GM12878 (cell line): ENCODE measurements around the gene APLP2. TPM values are rescaled to one million over a fixed set of nuclear protein-coding genes. Genes with fewer than 3 reads are reported as not detected.
A peak's percentile ranks its signal among the peaks of the same experiment; 100 is the strongest.

Experiments used
- ATAC-seq: fragments of 200-7000 bp; cut with Tn5 transposase; 3 replicates; pipeline ENCODE4 v1.9.1; 2020; ENCODE audit warnings: mild to moderate bottlenecking, moderate library complexity
- BruUV-seq: library from RNA; stranded (reverse); fragments of 400-500 nt; replicated peaks from 2 replicates; lab custom pipeline; 2021; lab: Mats Ljungman, UMichigan
- CTCF ChIA-PET: fragments of 300-600 bp; sonication (Branson Sonifier 250); formaldehyde crosslinking; extraction: SDS; loops from one replicate; lab custom pipeline; 2021; ENCODE audit warnings: inconsistent platforms; lab: Yijun Ruan, JAX
- POLR2A ChIA-PET: fragments of 350-600 bp; formaldehyde crosslinking; extraction: SDS; loops from one replicate; lab custom pipeline; 2021; ENCODE audit warnings: inconsistent platforms; lab: Charles Lee
- RAD21 ChIA-PET: fragments of 300-600 bp; sonication (Branson Sonifier 250); formaldehyde crosslinking; loops from one replicate; lab custom pipeline; 2023; ENCODE audit warnings: antibody characterized with exemption; ENCODE audit not compliant: unreplicated experiment; lab: Charles Lee
- SMC1A ChIA-PET: fragments of 300-600 bp; sonication (Branson Sonifier 250); formaldehyde crosslinking; loops from one replicate; lab custom pipeline; 2023; ENCODE audit not compliant: unreplicated experiment, uncharacterized antibody; lab: Charles Lee
- DNase-seq: peaks from one replicate; pipeline ENCODE4 v3.0.0-alpha.2; 2011; ENCODE audit warnings: low read depth, low spot score
- FAIRE-seq: peaks from 3 replicates; lab custom pipeline; 2011; peaks lifted over from hg19 to GRCh38; lab: Jason Lieb, UNC
- H2AFZ ChIP-seq: 2 replicates; pipeline ENCODE4 v1.6.0; 2011; ENCODE audit warnings: low read depth, low read length, control low read depth; ENCODE audit not compliant: control insufficient read depth
- H3K27ac ChIP-seq: 2 replicates; pipeline ENCODE4 v1.5.1; 2011; ENCODE audit warnings: control low read depth; ENCODE audit not compliant: control insufficient read depth, insufficient read depth
- H3K27me3 ChIP-seq, 2 experiments: replicated peaks in 1 of 2; 2 replicates each; pipeline versions ENCODE4 v1.6.0 to v1.6.1; 2011; ENCODE audit warnings: low read length in 1 of 2; ENCODE audit not compliant: control insufficient read depth in 2 of 2, insufficient read depth in 2 of 2
- H3K36me3 ChIP-seq, 2 experiments: 2 replicates each; pipeline ENCODE4 v1.5.1; 2011; ENCODE audit warnings: low read length in 1 of 2; ENCODE audit not compliant: control insufficient read depth in 2 of 2, insufficient read depth in 2 of 2
- H3K4me1 ChIP-seq: 2 replicates; pipeline ENCODE4 v1.6.1; 2011; ENCODE audit warnings: mild to moderate bottlenecking, low read length, moderate library complexity, mixed read lengths; ENCODE audit not compliant: control insufficient read depth, insufficient read depth
- H3K4me2 ChIP-seq: 2 replicates; pipeline ENCODE4 v1.6.0; 2011; ENCODE audit warnings: control low read depth; ENCODE audit not compliant: control insufficient read depth, insufficient read depth
- H3K4me3 ChIP-seq: fragments of 200-600 bp; sonication (generic); 2 replicates; pipeline ENCODE4 v1.5.1; 2016
- H3K79me2 ChIP-seq: 2 replicates; pipeline ENCODE4 v1.6.0; 2011; ENCODE audit warnings: low read length; ENCODE audit not compliant: control insufficient read depth, insufficient read depth
- H3K9ac ChIP-seq: 2 replicates; pipeline ENCODE4 v1.8.0; 2011; ENCODE audit warnings: low read length, control low read depth, mixed read lengths; ENCODE audit not compliant: control insufficient read depth, insufficient read depth
- H3K9me3 ChIP-seq: replicated peaks from 3 replicates; pipeline ENCODE4 v1.5.1; 2011; ENCODE audit warnings: mild to moderate bottlenecking, low read length; ENCODE audit not compliant: control insufficient read depth, insufficient read depth
- H4K20me1 ChIP-seq: 2 replicates; pipeline ENCODE4 v1.6.0; 2011; ENCODE audit not compliant: control insufficient read depth, insufficient read depth
- CHD4 ChIP-seq: fragments of 200-600 bp; sonication (generic); IDR thresholded peaks from 2 replicates; pipeline ENCODE4 v1.6.1; 2016; ENCODE audit warnings: mild to moderate bottlenecking
- CREM ChIP-seq: IDR thresholded peaks from 2 replicates; pipeline ENCODE4 v1.6.1; 2014; ENCODE audit warnings: antibody characterized with exemption, low read depth
- DPF2 ChIP-seq: fragments of 450-650 bp; IDR thresholded peaks from 2 replicates; pipeline ENCODE4 v1.6.1; 2017; ENCODE audit warnings: mild to moderate bottlenecking
- E2F8 ChIP-seq: fragments of 450-650 bp; IDR thresholded peaks from 2 replicates; pipeline ENCODE4 v1.6.1; 2018; ENCODE audit warnings: mild to moderate bottlenecking, low read depth, moderate library complexity; ENCODE audit not compliant: partially characterized antibody
- ELK1 ChIP-seq: IDR thresholded peaks from 2 replicates; pipeline ENCODE4 v1.6.1; 2012; ENCODE audit warnings: low read depth, low read length, improper control_type of control experiment
- ETV6 ChIP-seq, 2 experiments: fragments of 450-650 bp in 1 of 2; IDR thresholded peaks in 1 of 2; conservative IDR thresholded peaks in 1 of 2; 2 replicates each; pipeline ENCODE4 v1.6.1; 2014; ENCODE audit warnings: antibody characterized with exemption in 1 of 2, borderline replicate concordance in 1 of 2, low read depth in 1 of 2, mild to moderate bottlenecking in 1 of 2, moderate library complexity in 1 of 2
- GABPA ChIP-seq: IDR thresholded peaks from 2 replicates; pipeline ENCODE4 v1.6.1; 2014; ENCODE audit warnings: antibody characterized with exemption, low read depth, mild to moderate bottlenecking, inconsistent platforms
- HDGF ChIP-seq: fragments of 450-650 bp; IDR thresholded peaks from 2 replicates; pipeline ENCODE4 v1.6.1; 2016; ENCODE audit warnings: antibody characterized with exemption
- NBN ChIP-seq: fragments of 450-650 bp; IDR thresholded peaks from 2 replicates; pipeline ENCODE4 v1.6.1; 2016
- NR2C1 ChIP-seq: fragments of 450-650 bp; IDR thresholded peaks from 2 replicates; pipeline ENCODE4 v1.6.1; 2017; ENCODE audit warnings: antibody characterized with exemption, mild to moderate bottlenecking, moderate library complexity
- PKNOX1 ChIP-seq: fragments of 450-650 bp; IDR thresholded peaks from 2 replicates; pipeline ENCODE4 v1.6.1; 2016; ENCODE audit warnings: mild to moderate bottlenecking
- PML ChIP-seq: IDR thresholded peaks from 2 replicates; pipeline ENCODE4 v1.6.1; 2012; ENCODE audit warnings: low read length, inconsistent platforms
- POU2F2 ChIP-seq: IDR thresholded peaks from 3 replicates; pipeline ENCODE4 v1.6.1; 2011; ENCODE audit warnings: low read depth, mild to moderate bottlenecking, low read length, borderline replicate concordance
- RCOR1 ChIP-seq: conservative IDR thresholded peaks from 2 replicates; pipeline ENCODE4 v1.6.1; 2012; ENCODE audit warnings: low read depth, low read length, improper control_type of control experiment
- SREBF1 ChIP-seq: IDR thresholded peaks from 2 replicates; pipeline ENCODE4 v1.6.1; 2012; ENCODE audit warnings: mild to moderate bottlenecking, low read length
- TAF1 ChIP-seq: IDR thresholded peaks from 2 replicates; pipeline ENCODE4 v1.6.1; 2011; ENCODE audit warnings: mild to moderate bottlenecking, low read depth, low read length, borderline replicate concordance
- TCF7 ChIP-seq: IDR thresholded peaks from 2 replicates; pipeline ENCODE4 v1.6.1; 2014; ENCODE audit warnings: antibody characterized with exemption, borderline replicate concordance
- USF1 ChIP-seq: IDR thresholded peaks from 2 replicates; pipeline ENCODE4 v1.6.1; 2011; ENCODE audit warnings: borderline replicate concordance, low read depth, mild to moderate bottlenecking, moderate library complexity, mixed read lengths, low read length; ENCODE audit not compliant: insufficient read depth; ENCODE audit errors: extremely low read length
- ZNF384 ChIP-seq: IDR thresholded peaks from 2 replicates; pipeline ENCODE4 v1.6.1; 2012; ENCODE audit warnings: low read depth, mild to moderate bottlenecking, low read length, improper control_type of control experiment, borderline replicate concordance
- WGBS: methylation state at CpG from one replicate; pipeline ENCODE4 v1.1.6; 2016; ENCODE audit warnings: low lambda C conversion rate; ENCODE audit not compliant: insufficient replicate concordance, insufficient coverage; ENCODE audit errors: missing lambda C conversion rate; 5-methylcytosine and 5-hydroxymethylcytosine counted together
- in situ Hi-C: fragments of 300-500 bp; cut with MboI; formaldehyde crosslinking; loops from 9 replicates; pipeline ENCODE4 v1.14.3; 2018; ENCODE audit warnings: mixed read lengths
- intact Hi-C: fragments of 100-400 bp; cut with micrococcal nuclease; formaldehyde crosslinking; loops from one replicate; pipeline ENCODE4 v1.14.2; 2022; ENCODE audit not compliant: unreplicated experiment
- polyA plus RNA-seq, 11 experiments: library from polyadenylated mRNA; depleted of rRNA in 4 of 11; unstranded in 6 of 11; stranded (reverse) in 5 of 11; fragments of >200 nt; fragmentation: Nextera tagmentation in 4 of 11; fragmentation: Illumina TruSeq in 1 of 11; extraction: Ambion mirVana in 4 of 11; extraction: Trizol in 1 of 11; gene quantifications; 1 replicate in 1 of 11; 2 replicates in 10 of 11; pipeline versions ENCODE4 v1.2.1 to v1.2.3, GENCODE V29; 2011 to 2016; ENCODE audit warnings: inconsistent platforms in 2 of 11, missing spikeins in 2 of 11, low read depth in 1 of 11
- total RNA-seq, 4 experiments: library from RNA; depleted of rRNA in 3 of 4; stranded (reverse); fragments of >200 nt in 3 of 4; fragmentation: Illumina TruSeq in 1 of 4; extraction: Trizol in 1 of 4; gene quantifications; 2 replicates each; pipeline versions ENCODE4 v1.2.1 to v1.2.3, GENCODE V29; 2013 to 2021

The APLP2 gene
- total and polyA plus RNA-seq, 10 of the 15 experiments (the other 5 are each of a cell fraction or from before 2014, with no cell fraction given): 2.3 to 38.8 (median 21.3) TPM

GRCh38 chr11:130151196-130151595 lies 81.5 kb downstream of the APLP2 start:
- no peak overlapping the region for H3K4me3 ChIP-seq
- no peak for FAIRE-seq
- intact Hi-C loops (no loop called here), in situ Hi-C loops (no loop called here)
- H3K4me2 ChIP-seq: peak overlapping the region; percentile 21
- no peaks in the 10 kb centered on the region; the same call in 2 of the 3 replicates for H3K9me3 ChIP-seq
- H4K20me1 ChIP-seq: no peaks in the 10 kb centered on the region; the same call in 1 of the 2 replicates
- RAD21 ChIA-PET: interaction anchor here (0.6 to 3.1 kb wide), 12 partner anchors 11 to 682 kb away, joined by 3 to 22 read pairs (median 4); no protein-coding TSS in a partner anchor
- peak overlapping the region; percentile 76 for H3K27ac ChIP-seq
- CTCF ChIA-PET: interaction anchor here (0.7 to 3.3 kb wide), 10 partner anchors 9 to 227 kb away, joined by 3 to 25 read pairs (median 4); partner anchors contain the start of gene ST14
- DNase-seq: no peak
- H3K79me2 ChIP-seq: no peaks in the 10 kb centered on the region
- no peaks in the 10 kb centered on the region; a peak in 1 of 4 replicates for H3K27me3 ChIP-seq
- SMC1A ChIA-PET: interaction anchor here (0.7 to 4.5 kb wide), 15 partner anchors 9 to 228 kb away, joined by 3 to 37 read pairs (median 4); partner anchors contain the start of gene ST14
- no peak overlapping the region for H2AFZ ChIP-seq
- H3K36me3 ChIP-seq: no peaks in the 10 kb centered on the region
- peak overlapping the region; percentile 1; the same call in 1 of the 2 replicates for H3K9ac ChIP-seq
- no TSS peak for BruUV-seq
- 0% methylated on average over 1 of the region's 1 CpG for WGBS
- ATAC-seq: peak; percentile 59
- POLR2A ChIA-PET: interaction anchor here (1.0 to 1.6 kb wide), 4 partner anchors 9 to 150 kb away, joined by 3 to 7 read pairs (median 4); no protein-coding TSS in a partner anchor
- peaks cover 59% of the 10 kb centered on the region for H3K4me1 ChIP-seq
- TF ChIP-seq HDGF: no peak
- no peak for TF ChIP-seq PKNOX1
- TF ChIP-seq CREM: no peak
- no peak for TF ChIP-seq E2F8
- no peak for TF ChIP-seq ELK1
- TF ChIP-seq ETV6 (conservative IDR thresholded peaks at IDR 0.05 in 1 of 2, IDR thresholded peaks at IDR 0.05 in 1 of 2; ENCODE audit: borderline replicate concordance in 1 of 2, low read depth in 1 of 2): no peak
- TF ChIP-seq DPF2: no peak
- TF ChIP-seq NBN: no peak
- TF ChIP-seq ZNF384: peak; percentile 43; the same call in 1 of the 2 replicates
- TF ChIP-seq POU2F2: no peak
- TF ChIP-seq PML: no peak
- no peak for TF ChIP-seq CHD4
- TF ChIP-seq RCOR1: no peak
- no peak for TF ChIP-seq TCF7
- TF ChIP-seq TAF1: no peak
- no peak for TF ChIP-seq USF1
- TF ChIP-seq SREBF1: no peak
- no peak for TF ChIP-seq GABPA
- no peak for TF ChIP-seq NR2C1
